Stimulated activated CD4-positive, alpha-beta T cell treated with anti-CD3 and anti-CD28 coated beads, Interleukin-12 subunit alpha, Interleukin-12 subunit beta, amount 100 ng/mL, for 48 hours (primary cell): ENCODE measurements around the gene KTN1.

Experiments used
- DNase-seq, 3 donors: peaks; one replicate each; pipeline ENCODE4 v3.0.0-alpha.2; 2020; ENCODE audit warnings: low read depth in 2 of 3, low spot score in 1 of 3

Gene KTN1

GRCh38 chr14:55711175-55711811 is 131.3 kb downstream of the KTN1 start:
- no peak for DNase-seq

GRCh38 chr14:55712491-55712890 is 132.5 kb downstream of the KTN1 start:
- no peak for DNase-seq

DNA sequence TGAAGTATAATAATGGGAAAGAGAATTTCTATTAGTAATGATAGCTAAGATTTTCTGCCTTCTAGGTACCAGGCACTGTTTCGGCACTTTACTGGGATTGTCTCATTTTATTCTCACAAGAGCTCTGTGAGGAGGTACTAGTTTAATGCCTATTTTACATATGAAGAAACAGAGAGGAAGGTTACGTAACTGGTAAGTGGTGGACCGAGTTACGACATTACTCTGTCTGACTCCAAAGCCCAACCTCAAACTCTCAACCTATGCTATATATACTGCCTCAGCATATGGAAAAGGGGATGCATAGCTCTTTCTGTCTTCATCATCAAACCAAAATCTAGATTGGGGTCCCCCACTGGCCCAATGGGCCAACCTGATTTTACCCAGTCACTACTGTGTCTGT is 133.5 kb downstream of the KTN1 start:
- DNase-seq, result no peak

DNA sequence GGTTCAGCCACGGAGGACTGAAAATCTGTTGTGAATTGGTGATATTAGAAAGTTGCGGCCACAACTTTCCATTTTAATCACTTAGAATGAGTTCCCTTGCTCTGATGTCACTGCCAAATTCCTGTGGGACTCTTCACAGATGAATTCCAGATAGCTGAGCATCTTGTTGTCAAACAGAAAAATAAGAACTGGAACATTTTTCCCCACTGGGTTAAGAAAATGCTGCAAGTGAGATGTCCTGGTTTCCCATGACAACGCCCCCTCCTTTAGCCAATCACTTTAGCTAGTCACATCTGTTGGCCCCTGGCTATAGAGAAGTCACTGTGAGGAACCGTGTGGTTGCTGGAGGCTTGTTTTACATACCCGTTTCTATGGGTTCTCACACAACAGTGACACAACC is 135.9 kb downstream of the KTN1 start:
- DNase-seq, result no peak

DNA sequence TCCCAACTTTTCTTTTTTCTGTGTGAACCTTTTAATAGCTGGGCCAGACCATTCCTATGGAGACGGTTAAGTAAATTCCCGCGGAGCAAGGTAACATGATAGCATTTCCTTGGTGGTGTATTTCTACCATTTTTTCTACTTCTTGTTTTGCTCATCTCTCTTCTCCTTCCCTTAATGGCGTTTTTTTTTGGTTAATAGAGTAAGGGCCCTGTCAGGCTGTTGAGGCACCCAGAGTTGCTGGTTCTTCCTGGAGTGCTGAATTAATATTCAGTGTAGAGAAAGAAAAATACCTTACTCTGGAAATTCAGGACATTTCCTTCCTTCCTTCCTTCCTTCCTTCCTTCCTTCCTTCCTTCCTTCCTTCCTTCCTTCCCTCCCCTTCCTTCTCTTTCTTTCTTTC is 137.6 kb downstream of the KTN1 start:
- no peak for DNase-seq

DNA sequence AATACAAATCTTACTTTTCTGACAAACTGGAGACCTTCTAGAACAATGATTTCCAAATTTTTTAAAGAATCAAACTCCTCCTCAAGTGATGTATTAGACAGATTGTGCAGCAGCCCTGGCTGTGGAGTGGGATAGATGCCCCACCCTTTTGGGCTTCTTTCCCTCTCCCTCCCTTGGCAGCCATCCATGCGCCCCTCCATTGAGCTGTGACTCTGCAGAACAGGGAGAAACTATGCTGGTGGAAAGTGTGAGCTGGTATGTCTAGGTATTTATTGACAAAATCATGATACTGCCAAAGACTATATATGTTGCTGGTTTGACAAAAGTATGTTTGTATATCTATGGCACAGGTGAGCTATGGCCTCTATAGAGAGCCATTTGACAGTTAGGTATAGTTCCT is 138.5 kb downstream of the KTN1 start:
- DNase-seq, result no peak

DNA sequence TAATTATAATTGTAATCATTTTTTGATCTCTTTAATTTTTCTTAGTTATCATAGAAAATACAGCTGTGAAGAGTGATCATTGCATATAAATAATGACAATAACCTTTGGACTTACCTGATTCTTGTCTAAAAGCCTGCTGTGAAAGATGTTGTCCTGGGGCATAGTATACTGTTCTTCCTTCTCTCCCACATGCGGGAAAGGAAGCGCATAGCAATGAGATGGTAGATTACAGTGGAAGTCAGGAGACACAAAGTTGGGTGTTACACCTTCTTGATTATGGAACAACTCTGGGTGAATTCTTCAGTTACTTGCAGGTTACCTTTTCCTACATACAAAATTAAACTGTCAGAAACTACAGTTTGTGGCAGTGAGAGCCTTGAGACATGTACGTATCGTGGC is 140.8 kb downstream of the KTN1 start:
- DNase-seq, result no peak

DNA sequence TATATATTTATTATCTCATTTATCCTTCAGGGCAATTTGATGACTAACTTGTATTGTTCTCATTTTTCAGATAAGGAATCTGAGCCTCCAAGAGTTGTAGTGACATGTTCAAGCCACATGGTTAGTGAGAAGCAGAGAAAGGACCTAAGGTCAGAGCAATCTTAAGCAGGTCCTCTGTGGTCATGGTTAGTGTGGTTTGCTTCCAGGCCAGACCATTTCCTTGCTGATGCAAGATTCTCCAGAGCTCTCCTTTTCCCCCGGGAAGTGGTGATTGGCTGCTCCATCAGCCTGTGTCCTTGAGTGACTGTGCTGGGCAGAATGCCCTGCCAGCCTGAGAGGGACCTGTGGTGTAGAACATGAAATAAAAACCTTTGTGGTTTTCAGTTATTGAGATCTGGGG is 141.3 kb downstream of the KTN1 start:
- DNase-seq, result no peak

DNA sequence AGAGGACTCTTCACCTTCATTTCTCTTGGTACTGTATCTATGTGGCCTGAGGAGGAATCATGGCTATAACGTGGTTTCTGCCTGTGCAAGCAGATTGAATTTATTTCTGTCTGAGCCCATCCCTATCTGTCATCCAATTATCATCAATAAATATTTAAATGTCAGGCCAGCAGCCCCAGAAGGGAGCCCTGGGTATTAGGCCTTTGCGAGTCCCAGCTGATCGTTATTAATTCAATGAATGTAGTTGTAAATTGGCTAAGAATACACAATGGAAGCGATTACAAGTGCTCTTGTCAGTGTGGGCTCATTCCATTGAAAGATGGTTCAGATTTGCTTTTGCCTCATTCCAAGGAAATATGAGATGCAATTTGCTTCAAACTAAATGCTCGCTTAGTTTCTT is 142.0 kb downstream of the KTN1 start:
- DNase-seq, result no peak

DNA sequence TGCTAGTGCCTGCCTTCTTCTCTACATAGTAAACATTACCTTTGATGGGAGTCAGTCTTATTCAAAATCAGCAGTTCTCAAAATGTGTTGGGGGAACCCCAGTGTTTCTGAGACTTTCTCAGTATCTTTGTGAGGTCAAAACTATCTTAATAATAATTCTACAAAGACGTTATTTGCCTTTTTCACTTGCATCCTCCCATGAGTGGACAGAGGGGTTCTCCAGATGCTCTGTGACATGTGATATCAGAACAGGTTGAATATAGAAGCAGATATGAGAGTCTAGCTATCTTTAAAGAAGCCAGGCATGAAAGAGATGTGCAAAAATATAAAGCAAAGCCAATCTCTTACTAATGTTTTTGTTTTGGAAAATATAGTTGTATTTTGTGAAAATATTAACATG is 144.7 kb downstream of the KTN1 start:
- DNase-seq, result no peak

DNA sequence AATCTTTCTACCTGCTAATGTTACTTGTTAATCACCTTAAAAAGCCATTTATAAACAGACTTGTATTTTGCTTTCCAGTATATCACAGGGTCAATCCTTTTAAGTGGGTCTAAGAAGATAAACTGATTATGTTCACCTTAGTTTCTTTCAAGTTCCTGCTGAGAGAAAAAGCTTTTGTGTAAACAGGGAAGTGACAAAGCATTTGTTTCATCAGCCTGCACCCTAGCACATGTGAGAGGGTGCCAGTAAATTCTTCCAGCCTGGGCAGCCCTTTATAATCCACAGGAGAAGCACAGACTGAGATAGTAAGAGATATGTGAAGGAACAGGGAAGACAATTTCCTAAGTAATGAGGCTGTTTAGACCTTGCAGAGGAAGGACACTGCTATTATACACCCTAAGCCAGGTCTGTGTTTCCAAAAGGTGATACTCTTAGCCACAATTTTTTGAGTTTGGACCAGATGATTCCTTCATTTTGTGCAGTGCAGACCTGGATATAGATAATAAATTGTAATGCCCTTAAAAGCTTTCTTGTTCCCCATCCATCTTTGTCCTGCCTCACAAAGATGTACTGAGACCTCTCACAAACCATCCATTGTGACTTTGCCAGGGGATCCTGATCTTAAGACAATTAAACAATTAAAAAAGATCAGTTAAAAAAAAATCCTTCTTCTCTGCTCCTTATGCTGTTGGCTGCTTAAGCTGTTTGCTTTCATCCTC is 150.7 kb downstream of the KTN1 start:
- DNase-seq, result no peak

DNA sequence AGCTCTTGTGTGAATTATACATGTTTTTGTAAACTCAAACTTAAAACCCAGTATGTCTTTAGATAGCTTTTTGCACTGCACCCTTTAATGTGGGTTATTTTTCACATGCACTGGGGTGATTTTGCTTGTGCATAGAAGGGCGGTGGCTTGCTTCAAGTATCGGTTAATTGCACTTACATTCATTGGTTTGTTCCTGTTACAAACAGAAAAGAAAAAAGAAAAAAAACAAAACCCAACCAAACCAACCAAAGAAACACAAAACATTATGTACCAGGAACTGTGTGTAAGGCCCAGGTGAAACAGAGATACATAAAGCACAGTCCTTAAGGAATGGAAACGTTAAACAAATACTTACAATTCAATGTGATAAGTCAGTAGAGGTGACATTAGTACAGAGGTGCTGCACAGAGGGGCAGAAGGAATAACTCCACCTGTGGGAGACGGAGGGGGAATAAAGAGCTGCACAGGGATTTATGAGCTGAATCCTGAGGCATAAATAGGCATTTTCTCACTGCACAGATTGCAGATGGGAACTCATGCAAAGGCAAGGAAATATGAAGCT is 151.4 kb downstream of the KTN1 start:
- DNase-seq, result no peak

DNA sequence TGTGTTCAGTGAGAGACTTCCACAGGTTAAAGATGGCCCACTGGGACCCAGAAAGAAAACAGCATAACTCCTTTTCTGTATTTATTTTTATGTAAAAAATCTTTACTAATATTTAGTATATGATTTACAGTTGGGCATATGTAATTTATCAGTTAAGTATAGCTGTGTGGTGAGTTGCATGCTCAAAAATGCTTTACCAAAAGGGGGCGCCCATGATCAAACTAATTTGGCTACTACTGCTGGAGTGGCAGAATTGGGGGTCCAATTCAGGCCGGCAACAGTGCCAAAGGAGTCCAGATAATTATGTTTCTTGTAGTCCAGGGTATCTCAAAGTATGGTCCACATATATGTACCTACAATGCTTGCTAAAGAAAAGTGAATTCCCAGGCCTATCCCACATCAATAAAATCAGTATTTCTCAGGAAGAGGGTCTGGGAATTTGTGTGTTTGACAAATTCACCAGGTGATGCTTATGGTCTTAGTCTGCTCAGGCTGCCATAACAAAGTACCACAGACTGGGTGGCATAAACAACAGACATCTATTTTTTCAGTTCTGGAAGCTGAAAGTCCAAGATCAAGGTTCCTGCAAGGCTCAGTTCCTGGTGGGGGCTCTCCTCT is 152.0 kb downstream of the KTN1 start:
- peak in 2 of 3 donors; percentile 13 to 66 for DNase-seq

GRCh38 chr14:55733599-55733998 is 153.6 kb downstream of the KTN1 start:
- no peak for DNase-seq
